Measurements from ENCODE around the gene TMEM225B.
"Not testable (repeated sequence)": the region's sequence is repeated elsewhere in the genome, so short reads cannot be mapped to it uniquely, and the experiment has no call there.

Gene TMEM225B

DNA sequence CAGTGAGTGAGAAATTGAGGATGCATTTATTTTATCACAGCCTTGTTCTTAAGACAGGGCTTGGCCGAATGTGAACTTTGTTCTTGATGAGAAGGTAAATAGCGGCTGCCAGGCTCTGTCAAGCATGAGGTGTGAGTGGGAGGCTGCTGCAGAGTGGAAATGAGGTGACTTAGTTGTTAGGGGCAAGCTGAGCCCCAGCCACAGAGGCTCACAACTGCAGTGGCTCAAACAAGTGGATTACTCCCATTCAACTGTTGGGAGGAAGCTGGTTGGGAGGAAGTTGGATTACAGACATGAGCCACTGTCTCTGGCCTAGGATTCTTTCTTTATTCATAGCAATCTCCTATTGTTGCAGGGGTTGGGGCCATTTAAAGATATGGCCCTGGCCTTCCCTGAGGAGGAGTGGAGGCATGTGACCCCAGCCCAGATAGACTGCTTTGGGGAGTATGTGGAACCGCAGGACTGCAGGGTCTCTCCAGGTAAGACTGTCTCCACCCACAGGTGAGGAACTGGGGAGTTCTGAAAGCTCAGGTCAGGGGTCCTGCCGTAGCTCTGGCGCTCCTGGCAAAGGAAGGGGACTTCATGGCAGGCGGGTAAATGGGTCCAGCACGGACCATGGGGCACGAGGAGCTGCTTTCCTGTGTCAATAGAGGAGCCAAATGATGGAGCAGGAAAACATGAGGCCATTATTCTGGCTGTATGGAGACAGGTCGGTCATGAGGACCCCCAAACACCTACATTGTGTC lies 25.8 kb downstream of the TMEM225B start:
- no peak for DNase-seq (ENCODE audit: low spot score)

DNA sequence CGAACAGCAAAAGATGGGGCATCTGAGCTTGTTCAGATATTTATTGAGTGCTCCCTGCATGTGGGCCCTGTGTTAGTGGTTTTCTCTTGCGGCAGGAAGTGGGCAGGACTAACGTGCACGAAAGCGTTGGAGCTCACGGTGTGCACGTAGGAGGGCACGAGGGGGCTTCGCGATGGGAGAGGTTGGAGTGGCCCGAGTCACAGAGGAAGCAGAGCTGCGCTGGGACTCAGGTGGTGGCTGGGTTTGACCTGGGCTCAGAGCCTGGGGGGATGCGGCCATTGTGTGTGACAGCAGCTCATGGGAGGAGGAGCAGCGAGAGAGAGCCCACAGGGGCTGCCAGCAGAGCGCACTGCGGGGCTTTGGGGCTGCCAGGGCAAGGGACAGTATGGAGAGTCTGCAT lies 26.4 kb downstream of the TMEM225B start:
- DNase-seq (ENCODE audit: low spot score): no peak

- no peak for DNase-seq (ENCODE audit: low spot score)
Measured at GRCh38 chr7:99625321-99625720, 27.3 kb downstream of the TMEM225B start.

DNA sequence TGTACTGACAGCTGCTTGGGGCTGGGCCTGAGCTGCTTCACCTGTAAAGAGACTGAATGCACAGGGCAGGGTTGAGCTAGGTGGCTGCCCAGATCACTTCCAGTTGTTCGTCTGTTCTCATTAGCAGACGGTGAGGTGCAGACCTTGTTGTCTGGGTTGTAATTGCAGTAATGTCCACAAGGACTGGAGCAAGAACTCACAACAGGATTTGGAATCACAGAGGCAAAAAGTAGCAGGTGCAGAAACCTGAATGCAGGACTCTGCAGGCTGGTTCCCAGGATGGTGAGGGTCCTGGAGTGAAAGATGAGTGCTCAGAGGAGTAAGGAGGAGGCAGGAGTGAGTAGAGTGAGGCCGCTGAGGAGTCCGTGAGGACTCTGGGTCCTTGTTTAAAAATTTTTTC lies 27.9 kb downstream of the TMEM225B start:
- no peak for DNase-seq (ENCODE audit: low spot score)

DNA sequence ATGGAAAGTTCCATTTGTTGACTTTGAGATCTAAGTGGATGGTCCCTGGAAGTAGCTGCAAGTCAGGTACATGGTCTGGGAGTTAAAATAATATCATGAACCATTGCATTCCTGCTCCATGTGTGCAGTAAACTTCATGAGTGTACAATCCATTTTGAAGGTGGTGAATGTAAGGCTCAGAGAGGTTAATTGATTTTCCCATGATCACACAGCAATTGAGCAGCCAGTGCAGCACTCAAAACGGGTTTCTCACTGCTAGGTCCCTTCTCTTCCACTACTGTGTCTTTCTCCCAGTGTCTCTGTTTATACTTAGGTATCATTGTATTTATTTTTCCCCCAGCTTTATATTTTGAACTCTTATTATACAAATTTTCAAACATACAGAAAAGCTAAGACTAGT lies 28.6 kb downstream of the TMEM225B start:
- no peak for DNase-seq (ENCODE audit: low spot score)

GRCh38 chr7:99627513-99627912 lies 29.4 kb downstream of the TMEM225B start:
- no peak for DNase-seq (ENCODE audit: low spot score)

- no peak for DNase-seq (ENCODE audit: low spot score)
Measured at GRCh38 chr7:99628471-99629465, 30.7 kb downstream of the TMEM225B start.

DNA sequence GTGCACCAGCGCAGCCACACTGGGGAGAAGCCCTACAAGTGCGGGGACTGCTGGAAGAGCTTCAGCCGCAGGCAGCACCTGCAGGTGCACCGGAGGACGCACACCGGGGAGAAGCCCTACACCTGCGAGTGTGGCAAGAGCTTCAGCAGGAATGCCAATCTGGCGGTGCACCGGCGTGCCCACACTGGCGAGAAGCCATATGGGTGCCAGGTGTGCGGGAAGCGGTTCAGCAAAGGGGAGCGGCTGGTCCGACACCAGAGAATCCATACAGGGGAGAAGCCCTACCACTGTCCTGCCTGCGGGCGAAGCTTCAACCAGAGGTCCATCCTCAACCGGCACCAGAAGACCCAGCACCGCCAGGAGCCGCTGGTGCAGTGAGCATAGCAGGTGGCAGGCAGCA lies 31.6 kb downstream of the TMEM225B start:
- no peak for DNase-seq (ENCODE audit: low spot score)

- peak; percentile 83 for DNase-seq (ENCODE audit: low spot score)
Measured at GRCh38 chr7:99631295-99632109, 33.4 kb downstream of the TMEM225B start.

DNA sequence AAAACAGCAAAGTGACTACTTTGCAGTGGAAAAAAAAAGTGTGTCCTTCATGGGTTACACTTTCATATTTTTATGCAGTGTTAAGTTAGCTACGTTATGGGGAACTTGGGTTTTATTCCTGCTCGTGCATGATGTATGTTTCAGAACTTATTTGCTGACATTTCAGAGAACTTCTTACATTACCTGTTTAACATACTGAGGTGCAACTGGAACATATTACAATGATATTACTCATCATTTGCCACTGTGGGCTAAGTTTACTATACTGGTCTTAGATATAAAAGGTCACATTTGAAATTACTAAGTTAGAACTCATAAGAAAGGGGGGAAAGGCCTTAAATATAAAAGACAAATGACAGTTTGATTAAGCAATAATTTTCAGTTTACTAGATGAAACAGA lies 39.3 kb downstream of the TMEM225B start:
- not testable (repeated sequence) for DNase-seq (ENCODE audit: low spot score)

DNA sequence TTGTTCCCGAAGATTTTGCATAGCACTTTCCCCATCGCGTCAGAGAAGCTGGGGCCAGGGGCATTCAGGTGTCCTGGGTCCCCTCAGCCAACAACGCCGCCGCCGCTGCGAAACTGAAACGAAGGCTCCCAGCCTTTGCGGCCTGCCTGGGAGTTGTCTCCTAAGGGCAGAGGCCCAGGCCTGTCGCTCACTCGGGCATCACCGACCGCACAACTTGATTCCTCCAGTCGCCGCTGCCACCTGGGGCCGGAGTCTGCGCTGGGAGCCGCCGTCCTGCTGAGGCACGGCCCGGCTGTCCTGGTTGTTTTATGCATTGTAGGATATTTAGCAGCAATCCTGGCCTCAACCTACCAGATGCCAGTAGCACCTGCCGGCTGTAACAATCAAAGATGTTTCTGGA lies 40.7 kb downstream of the TMEM225B start:
- DNase-seq (ENCODE audit: low spot score): no peak

GRCh38 chr7:99639267-99639666 lies 41.2 kb downstream of the TMEM225B start:
- DNase-seq (ENCODE audit: low spot score): no peak

DNA sequence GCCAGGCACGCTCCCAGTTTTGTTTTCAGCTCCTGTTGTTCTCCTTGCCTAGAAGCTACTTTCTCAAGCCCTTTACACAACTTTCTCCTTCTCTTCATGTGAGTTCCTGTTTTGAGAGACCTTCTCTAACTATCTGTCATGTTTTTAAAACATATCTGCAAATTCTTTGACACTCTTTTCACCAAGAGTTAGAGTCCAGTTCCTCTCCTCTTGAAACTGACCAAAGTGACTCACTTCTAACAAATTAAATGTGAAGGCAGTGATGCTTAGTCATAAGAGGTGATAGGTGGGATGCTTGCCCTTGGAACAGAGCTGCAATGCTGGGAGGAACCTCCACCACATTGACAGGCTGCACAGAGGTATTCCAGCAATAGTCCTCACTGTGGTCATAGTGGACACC lies 44.0 kb downstream of the TMEM225B start:
- peak; percentile 59 for DNase-seq (ENCODE audit: low spot score)

GRCh38 chr7:99643464-99643863 lies 45.4 kb downstream of the TMEM225B start:
- DNase-seq (ENCODE audit: low spot score): no peak

- DNase-seq (ENCODE audit: low spot score): no peak
Measured at GRCh38 chr7:99644431-99644830, 46.4 kb downstream of the TMEM225B start.

DNA sequence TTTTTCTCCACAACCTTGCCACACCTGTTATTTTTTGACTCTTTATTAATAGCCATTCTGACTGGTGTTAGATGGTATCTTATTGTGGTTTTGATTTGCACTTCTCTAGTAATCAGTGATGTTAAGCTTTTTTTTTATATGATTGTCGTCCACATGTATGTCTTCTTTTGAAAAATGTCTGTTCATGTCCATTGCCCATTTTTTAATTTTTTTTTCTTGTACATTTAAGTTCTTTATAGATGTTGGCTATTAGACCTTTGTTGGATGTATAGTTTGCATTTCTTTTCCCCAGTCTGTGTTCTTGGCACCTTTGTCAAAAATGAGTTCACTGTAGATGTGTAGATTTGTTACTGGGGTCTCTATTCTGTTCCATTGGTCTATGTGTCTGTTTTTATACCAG lies 47.5 kb downstream of the TMEM225B start:
- no peak for DNase-seq (ENCODE audit: low spot score)

DNA sequence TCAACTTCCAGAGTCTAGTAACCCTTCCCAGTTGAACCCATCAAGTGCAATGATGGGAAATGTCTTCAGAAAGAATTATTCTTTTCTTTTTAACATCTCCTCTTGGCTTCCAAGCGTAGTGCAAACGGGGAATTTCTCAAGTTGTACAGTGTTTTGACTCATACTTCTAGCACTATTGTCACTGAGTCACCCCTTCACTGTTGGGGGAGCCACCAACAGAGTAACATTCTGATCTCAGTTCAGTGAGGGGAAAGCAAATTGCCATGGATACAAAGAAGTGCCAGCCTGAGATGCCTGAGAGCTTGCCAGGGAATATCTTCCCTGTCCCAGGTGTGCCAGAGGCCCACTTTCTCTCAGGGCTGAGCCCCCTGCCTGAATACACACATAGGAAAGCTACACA lies 50.8 kb downstream of the TMEM225B start:
- DNase-seq (ENCODE audit: low spot score): peak; percentile 43

DNA sequence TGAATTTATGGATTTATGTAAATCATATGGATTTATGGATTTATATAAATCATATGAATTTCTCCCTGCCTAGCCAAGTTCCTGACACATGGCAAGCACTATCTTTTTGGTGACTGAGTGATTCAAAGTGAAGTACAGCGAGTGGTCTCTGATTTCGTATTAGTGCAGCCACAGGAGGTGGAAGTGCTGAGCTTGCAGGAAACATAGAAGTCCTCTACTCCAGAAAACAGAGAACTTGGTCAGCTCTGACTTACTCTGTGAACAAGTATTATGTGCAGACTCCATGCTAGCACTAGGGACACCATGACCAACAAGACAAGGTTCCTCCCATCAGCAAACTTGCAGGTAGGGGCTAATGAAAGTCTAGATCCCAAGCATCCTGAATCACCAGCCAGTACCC lies 53.2 kb downstream of the TMEM225B start:
- no peak for DNase-seq (ENCODE audit: low spot score)

DNA sequence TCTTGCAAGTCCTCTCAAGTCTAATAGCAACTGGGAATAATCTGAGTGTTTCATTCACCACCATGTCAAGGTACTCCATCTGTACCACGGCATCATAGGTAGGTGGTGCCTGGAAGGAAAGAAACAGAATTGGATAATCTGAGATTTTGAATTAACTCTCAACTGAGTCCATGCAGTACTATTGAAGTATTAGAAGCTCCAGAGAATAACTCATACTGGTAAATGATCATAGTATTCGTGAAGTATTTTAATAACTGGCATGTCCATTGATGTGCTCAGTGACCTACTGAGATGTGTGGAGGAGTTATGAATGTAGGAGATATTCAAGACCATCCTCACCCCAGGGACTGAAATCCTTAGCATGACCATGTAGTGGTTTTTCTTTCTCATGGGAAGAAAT lies 54.6 kb downstream of the TMEM225B start:
- DNase-seq (ENCODE audit: low spot score): no peak

- DNase-seq (ENCODE audit: low spot score): not testable (repeated sequence)
Measured at GRCh38 chr7:99653269-99653668, 55.2 kb downstream of the TMEM225B start.

DNA sequence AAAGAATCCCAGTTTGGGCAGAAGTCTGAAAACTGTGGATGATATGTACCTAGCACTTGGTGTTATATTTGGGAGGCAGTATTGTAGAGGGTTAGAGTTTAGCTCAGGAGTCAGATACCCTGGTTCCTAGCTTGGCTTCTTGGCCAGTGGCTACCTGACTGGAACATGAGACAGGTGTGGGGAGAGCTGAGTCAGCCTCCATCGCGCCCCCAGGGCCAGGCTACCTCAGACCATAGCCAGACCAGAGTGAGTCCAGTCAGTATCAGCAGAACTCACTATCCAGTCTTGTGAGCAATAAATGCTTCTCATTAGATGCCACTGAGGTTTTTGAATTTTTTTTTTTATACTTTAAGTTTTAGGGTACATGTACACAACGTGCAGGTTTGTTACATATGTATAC lies 55.7 kb downstream of the TMEM225B start:
- DNase-seq (ENCODE audit: low spot score): no peak

GRCh38 chr7:99654626-99655025 lies 56.6 kb downstream of the TMEM225B start:
- DNase-seq (ENCODE audit: low spot score): not testable (repeated sequence)
